ENCODE results near the gene SLC9A3.

DNA sequence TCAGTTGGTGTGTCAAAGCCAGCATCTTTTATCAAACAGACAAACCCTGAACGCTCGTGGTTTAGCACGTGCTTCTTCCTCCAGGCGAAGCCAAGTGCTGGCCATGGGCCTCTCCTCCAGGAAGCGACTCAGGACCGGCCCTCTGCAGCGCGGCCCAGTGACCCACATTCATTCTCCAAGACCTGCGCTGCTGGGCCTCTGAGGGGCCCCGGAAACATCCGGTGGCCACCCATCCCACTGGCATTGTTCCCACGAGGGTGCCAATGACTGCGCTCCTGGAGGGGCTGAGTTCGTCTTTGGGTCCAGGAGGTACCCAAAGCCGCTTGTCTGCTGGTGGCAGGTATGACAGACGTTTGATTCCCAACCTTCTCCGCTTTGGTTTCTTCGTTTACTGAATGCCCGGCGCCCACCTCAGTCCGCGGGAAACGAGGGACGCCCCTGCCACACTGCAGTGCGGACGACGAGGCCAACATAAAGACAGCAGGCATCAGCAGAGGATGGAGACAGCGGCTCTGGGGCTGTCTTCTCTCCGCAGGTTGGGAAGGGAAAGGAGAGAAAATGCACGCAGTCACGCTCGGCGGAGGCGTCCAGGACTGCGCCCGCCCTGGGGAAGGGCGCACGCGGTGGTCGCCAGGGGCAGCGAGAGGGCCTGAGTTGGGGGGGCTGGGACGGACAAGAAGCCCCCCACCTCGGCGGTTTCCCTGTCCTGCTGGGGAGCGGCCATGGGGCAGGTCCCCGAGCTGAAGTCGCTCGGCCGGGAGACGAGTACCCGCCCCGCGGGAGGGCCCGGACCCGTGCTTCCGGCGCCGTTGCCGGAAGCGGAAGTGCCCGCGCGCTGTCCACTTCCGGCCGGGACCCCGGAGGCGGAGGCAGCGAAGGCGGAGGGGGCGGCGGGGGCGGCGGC lies 81.7 kb downstream of the SLC9A3 start, which contains the start of gene EXOC3:
- TF ChIP-seq HIVEP1 (CRISPR knock-in tag; IDR thresholded peaks at IDR 0.05) (peak; percentile 27; the same call in 1 of the 2 replicates), ZFP82 (CRISPR knock-in tag; IDR thresholded peaks at IDR 0.05; ENCODE audit: borderline replicate concordance) (no peak), EZH2 (conservative IDR thresholded peaks at IDR 0.05; ENCODE audit: low read depth, low read length) (no peak), ZEB1 (IDR thresholded peaks at IDR 0.05; ENCODE audit: insufficient replicate concordance, low read depth) (no peak), MAFG (CRISPR knock-in tag; IDR thresholded peaks at IDR 0.05) (no peak), SMAD3 (CRISPR knock-in tag; IDR thresholded peaks at IDR 0.05) (no peak), FOSL2 (CRISPR knock-in tag; IDR thresholded peaks at IDR 0.05) (peak; percentile 7; the same call in 1 of the 2 replicates), SMAD1 (CRISPR knock-in tag; IDR thresholded peaks at IDR 0.05; ENCODE audit: borderline replicate concordance, low read depth) (0 out of 2 replicates have a peak, but pooled peaks have one; percentile 17), ZNF207 (IDR thresholded peaks at IDR 0.05; ENCODE audit: borderline replicate concordance) (no peak)
- TF ChIP-seq, protein P1, sequence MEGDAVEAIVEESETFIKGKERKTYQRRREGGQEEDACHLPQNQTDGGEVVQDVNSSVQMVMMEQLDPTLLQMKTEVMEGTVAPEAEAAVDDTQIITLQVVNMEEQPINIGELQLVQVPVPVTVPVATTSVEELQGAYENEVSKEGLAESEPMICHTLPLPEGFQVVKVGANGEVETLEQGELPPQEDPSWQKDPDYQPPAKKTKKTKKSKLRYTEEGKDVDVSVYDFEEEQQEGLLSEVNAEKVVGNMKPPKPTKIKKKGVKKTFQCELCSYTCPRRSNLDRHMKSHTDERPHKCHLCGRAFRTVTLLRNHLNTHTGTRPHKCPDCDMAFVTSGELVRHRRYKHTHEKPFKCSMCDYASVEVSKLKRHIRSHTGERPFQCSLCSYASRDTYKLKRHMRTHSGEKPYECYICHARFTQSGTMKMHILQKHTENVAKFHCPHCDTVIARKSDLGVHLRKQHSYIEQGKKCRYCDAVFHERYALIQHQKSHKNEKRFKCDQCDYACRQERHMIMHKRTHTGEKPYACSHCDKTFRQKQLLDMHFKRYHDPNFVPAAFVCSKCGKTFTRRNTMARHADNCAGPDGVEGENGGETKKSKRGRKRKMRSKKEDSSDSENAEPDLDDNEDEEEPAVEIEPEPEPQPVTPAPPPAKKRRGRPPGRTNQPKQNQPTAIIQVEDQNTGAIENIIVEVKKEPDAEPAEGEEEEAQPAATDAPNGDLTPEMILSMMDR (CRISPR knock-in tag; IDR thresholded peaks at IDR 0.05): 0 out of 2 replicates have a peak, but pooled peaks have one; percentile 11
- TF ChIP-seq, protein P2, sequence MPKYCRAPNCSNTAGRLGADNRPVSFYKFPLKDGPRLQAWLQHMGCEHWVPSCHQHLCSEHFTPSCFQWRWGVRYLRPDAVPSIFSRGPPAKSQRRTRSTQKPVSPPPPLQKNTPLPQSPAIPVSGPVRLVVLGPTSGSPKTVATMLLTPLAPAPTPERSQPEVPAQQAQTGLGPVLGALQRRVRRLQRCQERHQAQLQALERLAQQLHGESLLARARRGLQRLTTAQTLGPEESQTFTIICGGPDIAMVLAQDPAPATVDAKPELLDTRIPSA (CRISPR knock-in tag; IDR thresholded peaks at IDR 0.05; ENCODE audit: borderline replicate concordance): no peak
- TF ChIP-seq, protein P3, sequence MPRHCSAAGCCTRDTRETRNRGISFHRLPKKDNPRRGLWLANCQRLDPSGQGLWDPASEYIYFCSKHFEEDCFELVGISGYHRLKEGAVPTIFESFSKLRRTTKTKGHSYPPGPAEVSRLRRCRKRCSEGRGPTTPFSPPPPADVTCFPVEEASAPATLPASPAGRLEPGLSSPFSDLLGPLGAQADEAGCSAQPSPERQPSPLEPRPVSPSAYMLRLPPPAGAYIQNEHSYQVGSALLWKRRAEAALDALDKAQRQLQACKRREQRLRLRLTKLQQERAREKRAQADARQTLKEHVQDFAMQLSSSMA (CRISPR knock-in tag; IDR thresholded peaks at IDR 0.05): 0 out of 2 replicates have a peak, but pooled peaks have one; percentile 78

Measured in HepG2 (cell line).